ENCODE results near the gene TSPEAR. TPM values are rescaled to one million over a fixed set of nuclear protein-coding genes. Genes with fewer than 3 reads are reported as not detected.

TSPEAR gene
- total RNA-seq, 1 donor from 2014 or later: not detected

DNA sequence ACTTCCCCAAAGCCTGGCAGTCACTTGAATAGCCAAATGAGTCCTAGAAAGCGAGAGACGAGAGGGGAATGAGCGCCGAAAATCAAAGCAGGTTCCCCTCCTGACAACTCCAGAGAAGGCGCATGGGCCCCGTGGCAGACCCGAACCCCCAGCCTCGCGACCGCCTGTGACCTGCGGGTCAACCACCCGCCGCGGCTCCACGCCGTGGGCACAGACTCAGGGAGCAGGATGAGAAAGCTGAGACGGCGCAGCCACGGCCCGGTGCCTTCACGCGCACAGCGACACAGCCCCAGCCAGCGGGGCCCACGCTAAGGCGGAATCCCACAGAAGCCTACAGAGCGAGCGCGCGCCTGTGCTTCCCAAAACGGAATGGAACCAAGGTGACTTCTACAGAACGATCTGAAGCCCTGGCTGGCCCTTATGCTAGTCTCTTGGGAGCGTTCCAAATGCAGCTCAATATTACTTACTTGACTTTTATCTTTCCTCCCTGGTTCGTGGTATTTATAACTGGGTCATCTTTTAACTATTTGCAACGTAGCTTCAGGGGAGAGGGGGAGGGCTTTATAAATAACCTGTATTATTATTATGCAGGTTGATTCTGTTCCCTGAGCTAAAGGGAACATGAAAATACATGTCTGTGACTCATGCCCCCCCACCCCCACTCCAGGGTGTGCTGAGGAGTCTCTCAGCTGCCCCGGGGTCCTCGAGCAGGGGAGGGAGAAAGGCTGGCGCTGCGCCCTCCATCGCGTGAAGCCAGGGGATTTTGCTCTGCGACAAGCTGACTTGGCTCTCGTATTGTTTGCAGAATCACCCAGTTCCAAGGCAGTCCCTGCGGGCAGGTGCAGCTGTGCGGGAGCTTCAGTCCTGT lies 1.7 kb downstream of the TSPEAR start:
- Mint-ChIP-seq H3K4me1 (ENCODE audit: low read depth) (peaks cover 12% of the 10 kb centered on the region), H3K36me3 (ENCODE audit: insufficient read depth) (no peaks in the 10 kb centered on the region), H3K27ac (no peak overlapping the region), H3K27me3 (peaks cover 93% of the 10 kb centered on the region), H3K9me3 (ENCODE audit: low read depth) (peaks cover 3% of the 10 kb centered on the region), H3K4me3 (ENCODE audit: low read depth) (no peak overlapping the region)
- DNase-seq (ENCODE audit: low spot score, unreplicated experiment): no peak
- TF ChIP-seq, protein P1, sequence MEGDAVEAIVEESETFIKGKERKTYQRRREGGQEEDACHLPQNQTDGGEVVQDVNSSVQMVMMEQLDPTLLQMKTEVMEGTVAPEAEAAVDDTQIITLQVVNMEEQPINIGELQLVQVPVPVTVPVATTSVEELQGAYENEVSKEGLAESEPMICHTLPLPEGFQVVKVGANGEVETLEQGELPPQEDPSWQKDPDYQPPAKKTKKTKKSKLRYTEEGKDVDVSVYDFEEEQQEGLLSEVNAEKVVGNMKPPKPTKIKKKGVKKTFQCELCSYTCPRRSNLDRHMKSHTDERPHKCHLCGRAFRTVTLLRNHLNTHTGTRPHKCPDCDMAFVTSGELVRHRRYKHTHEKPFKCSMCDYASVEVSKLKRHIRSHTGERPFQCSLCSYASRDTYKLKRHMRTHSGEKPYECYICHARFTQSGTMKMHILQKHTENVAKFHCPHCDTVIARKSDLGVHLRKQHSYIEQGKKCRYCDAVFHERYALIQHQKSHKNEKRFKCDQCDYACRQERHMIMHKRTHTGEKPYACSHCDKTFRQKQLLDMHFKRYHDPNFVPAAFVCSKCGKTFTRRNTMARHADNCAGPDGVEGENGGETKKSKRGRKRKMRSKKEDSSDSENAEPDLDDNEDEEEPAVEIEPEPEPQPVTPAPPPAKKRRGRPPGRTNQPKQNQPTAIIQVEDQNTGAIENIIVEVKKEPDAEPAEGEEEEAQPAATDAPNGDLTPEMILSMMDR (IDR thresholded peaks at IDR 0.05; ENCODE audit: unreplicated experiment): no peak

DNA sequence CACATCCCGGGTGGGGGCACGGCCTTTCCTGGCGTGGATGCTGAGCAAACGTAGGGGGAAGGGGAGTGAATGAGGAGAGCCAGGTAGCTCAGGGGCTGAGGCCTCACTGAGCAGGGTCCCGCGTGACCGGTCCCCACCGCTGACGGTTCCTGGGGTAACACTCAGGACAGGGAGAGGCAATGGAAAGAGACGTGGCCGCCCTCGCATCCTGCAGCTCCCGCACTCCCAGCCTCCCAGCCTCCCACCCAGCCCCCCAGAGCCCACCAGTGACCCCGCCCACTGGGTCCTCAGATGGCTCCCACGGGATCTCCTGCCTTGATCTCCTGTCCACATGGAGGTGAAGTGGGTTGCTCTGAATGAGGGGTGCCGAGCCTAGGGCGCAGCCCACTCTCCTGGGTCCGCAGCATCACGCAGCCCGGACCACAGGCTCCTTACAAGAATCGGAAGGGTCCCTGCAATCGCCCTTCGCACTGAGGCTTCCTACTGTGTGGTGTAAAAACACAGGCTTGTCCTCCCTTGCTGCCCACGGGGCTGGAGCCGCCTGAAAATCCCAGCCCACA lies 2.4 kb downstream of the TSPEAR start:
- no peak for DNase-seq (ENCODE audit: low spot score, unreplicated experiment)
- TF ChIP-seq, protein P1 (IDR thresholded peaks at IDR 0.05; ENCODE audit: unreplicated experiment): no peak
- H3K36me3 Mint-ChIP-seq (ENCODE audit: insufficient read depth): no peaks in the 10 kb centered on the region
- peaks cover 12% of the 10 kb centered on the region for H3K4me1 Mint-ChIP-seq (ENCODE audit: low read depth)
- H3K27me3 Mint-ChIP-seq: peaks cover 93% of the 10 kb centered on the region
- peaks cover 3% of the 10 kb centered on the region for H3K9me3 Mint-ChIP-seq (ENCODE audit: low read depth)
- no peak overlapping the region for H3K27ac Mint-ChIP-seq
- H3K4me3 Mint-ChIP-seq (ENCODE audit: low read depth): no peak overlapping the region

DNA sequence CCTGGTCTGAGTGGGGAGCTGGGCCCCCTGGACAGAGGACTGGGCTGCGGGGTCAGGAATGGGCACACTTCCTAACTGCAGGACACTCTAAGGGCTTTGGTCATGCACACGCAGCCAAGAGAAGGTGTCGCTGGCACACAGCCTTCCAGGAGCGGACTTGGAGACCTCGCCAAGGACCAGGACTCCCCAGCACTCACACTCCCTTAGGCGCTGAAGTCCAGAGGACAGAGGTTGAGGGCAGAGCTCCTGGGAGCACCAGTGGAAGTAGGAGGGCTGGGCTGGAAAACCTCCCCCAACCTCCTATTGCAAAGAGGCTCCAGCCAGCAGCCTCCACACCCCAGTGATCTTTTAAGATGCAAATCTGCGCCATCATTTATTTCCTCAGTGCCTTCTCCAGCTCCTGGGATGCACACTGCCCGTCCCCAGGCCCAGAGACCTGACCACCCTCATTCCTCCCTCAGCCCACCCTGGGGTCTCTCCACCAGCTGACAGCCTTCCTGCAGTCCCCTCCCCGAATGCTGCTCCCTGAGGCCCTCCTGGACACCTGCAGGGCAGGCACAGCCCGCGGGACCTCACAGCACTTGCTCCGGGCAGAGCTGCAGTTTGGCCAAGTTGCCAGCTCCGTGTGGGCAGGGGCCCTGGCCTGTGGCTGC lies 3.0 kb downstream of the TSPEAR start:
- H3K27me3 Mint-ChIP-seq: peaks cover 90% of the 10 kb centered on the region
- no peak for DNase-seq (ENCODE audit: low spot score, unreplicated experiment)
- H3K36me3 Mint-ChIP-seq (ENCODE audit: insufficient read depth): no peaks in the 10 kb centered on the region
- no peak overlapping the region for H3K27ac Mint-ChIP-seq
- no peak overlapping the region for H3K4me3 Mint-ChIP-seq (ENCODE audit: low read depth)
- H3K4me1 Mint-ChIP-seq (ENCODE audit: low read depth): peaks cover 12% of the 10 kb centered on the region
- peaks cover 3% of the 10 kb centered on the region for H3K9me3 Mint-ChIP-seq (ENCODE audit: low read depth)
- TF ChIP-seq, protein P1 (IDR thresholded peaks at IDR 0.05; ENCODE audit: unreplicated experiment): no peak

DNA sequence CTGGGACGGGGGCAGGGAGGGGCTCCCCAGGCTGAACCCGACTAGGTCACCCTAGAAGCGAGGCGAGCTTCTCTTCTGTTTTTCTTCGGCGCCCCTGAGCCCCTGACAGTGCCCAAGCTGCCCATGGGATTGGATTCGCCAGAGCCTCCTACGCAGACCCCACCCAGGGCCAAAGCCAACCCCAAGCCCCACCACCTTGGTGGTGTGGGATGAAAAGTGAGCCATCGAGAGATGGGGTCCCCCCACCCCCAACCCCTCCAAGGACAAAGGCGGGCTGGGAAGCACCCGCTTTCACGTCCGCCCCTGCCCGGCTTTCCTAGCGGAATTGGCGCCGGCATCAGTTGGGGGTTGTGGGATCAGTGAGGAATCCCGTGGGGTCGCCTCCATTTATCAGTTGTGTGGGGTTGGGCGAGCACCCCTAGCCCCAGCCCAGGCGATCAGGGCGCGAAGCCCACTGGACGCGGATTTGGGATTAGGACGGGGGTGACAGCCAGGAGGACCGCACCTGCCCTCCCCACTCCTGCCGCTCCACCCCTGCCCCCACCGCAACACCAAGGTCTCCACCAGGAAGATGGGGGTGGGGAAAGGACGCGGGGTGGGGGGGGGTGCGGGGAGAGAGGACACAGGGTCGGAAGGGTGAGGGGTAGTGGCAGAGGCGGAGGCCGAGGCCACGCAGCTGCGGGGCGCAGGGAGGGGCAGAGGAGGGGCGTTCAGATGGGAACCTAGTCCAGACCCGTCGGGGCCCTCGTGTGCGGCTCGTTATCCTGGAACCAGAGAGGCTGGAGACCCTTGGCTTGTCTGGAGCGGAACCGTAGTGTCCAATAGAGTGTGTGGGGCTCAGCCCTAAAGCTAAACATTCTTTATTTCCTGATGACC lies 4.4 kb downstream of the TSPEAR start:
- Mint-ChIP-seq H3K4me3 (ENCODE audit: low read depth) (no peak overlapping the region), H3K27me3 (peaks cover 90% of the 10 kb centered on the region), H3K4me1 (ENCODE audit: low read depth) (peaks cover 15% of the 10 kb centered on the region), H3K27ac (no peak overlapping the region), H3K9me3 (ENCODE audit: low read depth) (peaks cover 3% of the 10 kb centered on the region), H3K36me3 (ENCODE audit: insufficient read depth) (no peaks in the 10 kb centered on the region)
- TF ChIP-seq, protein P1 (IDR thresholded peaks at IDR 0.05; ENCODE audit: unreplicated experiment): no peak
- no peak for DNase-seq (ENCODE audit: low spot score, unreplicated experiment)
